GM12872 (cell line): Measurements from ENCODE around the gene FOXN3.

Experiments
- CTCF ChIP-seq: IDR thresholded peaks from 3 replicates; pipeline ENCODE4 v1.5.1; 2011; ENCODE audit warnings: low read depth, mild to moderate bottlenecking, low read length, moderate library complexity; ENCODE audit not compliant: insufficient read depth

The FOXN3 gene

GRCh38 chr14:89391123-89391522 is 25.9 kb downstream of the FOXN3 start:
- no peak for TF ChIP-seq CTCF

DNA sequence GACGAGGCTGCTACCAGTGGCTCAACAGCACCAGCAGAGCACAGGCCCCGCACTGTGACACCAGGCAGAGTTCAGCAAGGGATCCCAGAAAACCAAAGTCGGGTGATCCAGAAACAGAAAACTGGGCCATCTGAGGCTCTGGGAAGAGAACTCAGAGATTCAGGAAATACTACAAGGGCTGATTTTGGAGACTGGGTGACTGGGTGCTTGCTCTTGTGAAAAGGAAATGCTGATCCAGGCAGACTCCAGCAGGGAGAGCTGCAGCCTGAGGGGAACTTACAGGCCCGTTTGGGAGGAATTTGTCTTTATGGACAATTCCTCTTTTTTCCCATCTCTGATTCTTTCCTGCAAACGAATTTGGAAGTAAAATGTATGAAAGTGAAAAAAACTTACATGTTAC is 28.2 kb downstream of the FOXN3 start:
- no peak for TF ChIP-seq CTCF

DNA sequence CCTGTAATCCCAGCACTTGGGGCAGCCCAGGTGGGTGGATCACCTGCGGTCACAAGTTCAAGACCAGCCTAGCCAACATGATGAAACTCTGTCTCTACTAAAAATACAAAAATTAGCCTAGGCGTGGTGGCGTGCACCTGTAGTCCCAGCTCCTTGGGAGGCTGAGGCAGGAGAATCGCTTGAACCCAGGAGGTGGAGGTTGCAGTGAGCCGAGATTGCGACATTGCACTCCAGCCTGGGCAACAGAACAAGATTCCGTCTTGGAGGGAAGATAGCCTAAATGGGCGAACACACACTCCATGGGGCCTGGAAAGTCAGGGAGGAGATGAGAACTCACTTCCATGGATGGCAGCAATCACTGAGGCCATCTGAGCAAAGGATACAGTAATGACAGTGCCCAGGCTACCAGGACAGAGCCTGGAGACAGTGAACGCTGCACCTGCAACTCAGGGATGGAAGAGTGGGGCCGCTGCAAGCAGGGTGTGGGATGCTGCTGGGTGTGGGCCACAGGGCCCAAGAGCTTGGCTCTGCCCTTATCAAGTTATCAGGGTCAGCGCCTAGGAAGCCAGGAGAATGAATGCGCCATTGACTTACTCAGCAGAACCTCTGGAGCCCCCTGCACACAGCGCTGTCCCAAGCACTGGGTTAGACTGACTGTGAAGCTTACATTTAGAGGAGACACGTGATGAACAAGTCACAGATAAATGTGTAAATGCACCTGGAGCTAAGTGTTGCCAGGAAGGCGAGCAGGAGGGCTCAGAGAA is 28.9 kb downstream of the FOXN3 start:
- no peak for TF ChIP-seq CTCF

DNA sequence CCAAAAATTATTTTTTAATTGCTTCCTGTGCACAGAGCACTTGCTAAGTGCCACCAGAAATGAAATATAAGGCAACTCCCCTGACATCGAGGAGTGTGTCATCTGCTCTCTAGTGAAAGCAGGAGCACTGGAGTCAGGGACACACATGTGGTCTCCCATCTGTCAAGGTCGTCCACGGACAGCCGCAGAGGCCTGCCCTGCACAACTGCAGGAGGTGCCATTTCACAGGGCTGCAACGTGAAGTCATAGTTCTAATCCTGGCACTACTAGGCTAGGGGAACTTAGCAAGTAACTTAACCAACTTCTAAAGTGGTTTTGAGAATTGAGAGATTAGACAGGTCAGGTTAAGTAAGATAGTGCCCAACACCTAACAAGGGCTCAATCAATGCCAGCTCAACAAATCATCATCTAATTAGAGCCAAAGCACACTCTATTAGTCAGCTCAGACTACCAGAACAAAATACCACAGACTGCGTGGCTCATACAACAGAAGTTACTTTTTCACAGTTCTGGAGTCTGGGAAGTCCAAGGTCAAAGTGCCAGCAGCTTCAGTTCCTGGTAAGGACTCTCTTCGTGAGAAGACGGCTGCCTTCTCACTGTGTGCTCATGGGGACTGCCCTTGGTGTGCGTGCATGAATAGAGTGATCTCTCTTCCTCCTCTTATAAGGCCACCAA is 30.7 kb downstream of the FOXN3 start:
- no peak for TF ChIP-seq CTCF

- no peak for TF ChIP-seq CTCF
Observed at GRCh38 chr14:89384636-89385035, 32.4 kb downstream of the FOXN3 start.

- TF ChIP-seq CTCF: no peak
Observed at GRCh38 chr14:89384023-89384422, 33.0 kb downstream of the FOXN3 start.

- TF ChIP-seq CTCF: no peak
Observed at GRCh38 chr14:89382901-89383845, 33.9 kb downstream of the FOXN3 start.
